Endometrial microvascular endothelial cells (primary cell): ENCODE measurements around the gene CMSS1. TPM values are rescaled to one million over a fixed set of nuclear protein-coding genes. Genes with fewer than 3 reads are reported as not detected.

ENCODE experiments used
- in situ Hi-C: cut with HindIII; loops from 2 replicates; pipeline ENCODE4 v1.10.0; 2017; ENCODE audit warnings: low sequenced_read_pairs, low pct_unique_long_range_greater_than_20kb; ENCODE audit errors: inconsistent ontology term
- total RNA-seq: library from RNA; depleted of rRNA; stranded (reverse); fragments of >200 nt; gene quantifications from one replicate; pipeline ENCODE4 v1.2.3, GENCODE V29; 2015; ENCODE audit errors: inconsistent ontology term

Gene CMSS1
- total RNA-seq, 1 donor from 2014 or later = 13.2 TPM

DNA sequence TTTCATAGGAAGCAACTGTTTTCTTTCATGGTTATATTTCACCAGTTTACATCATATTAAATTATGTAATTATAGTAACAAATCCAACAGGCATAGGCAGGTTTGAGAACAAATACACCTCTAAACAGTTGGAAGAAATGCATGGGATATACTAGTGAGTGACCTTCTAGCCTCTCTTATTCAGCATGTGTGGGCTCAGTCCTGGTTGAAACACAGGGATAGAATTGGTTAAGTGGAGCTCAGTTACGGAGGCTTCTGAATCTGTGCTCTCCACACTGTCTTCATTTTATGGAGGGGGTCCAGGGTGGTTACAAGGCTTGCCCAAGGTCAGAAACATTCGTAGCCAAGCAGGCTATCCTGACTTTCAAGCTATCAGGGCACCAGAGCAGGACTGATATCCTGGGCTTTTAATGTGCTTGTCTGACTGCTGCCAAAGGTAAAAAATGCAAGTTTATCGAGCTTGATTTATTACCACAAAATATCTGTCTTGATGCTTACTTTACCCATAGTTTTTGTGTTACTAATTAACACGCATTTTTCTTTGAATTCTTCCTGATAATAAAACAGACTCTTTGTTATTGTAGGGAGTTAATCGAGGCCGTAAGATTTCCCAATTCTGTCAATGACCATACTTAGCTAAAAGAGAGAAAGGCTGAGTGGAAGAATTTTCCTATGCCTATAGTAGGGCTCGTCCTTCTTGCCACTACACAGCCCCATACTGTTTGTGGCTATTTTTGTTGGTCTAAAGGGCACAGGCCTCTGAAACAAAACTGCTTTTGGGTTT lies 207.1 kb downstream of the CMSS1 start:
- in situ Hi-C loops = no loop called here

- in situ Hi-C loops = no loop called here
Measured at GRCh38 chr3:100027321-100027720, 209.7 kb downstream of the CMSS1 start.

DNA sequence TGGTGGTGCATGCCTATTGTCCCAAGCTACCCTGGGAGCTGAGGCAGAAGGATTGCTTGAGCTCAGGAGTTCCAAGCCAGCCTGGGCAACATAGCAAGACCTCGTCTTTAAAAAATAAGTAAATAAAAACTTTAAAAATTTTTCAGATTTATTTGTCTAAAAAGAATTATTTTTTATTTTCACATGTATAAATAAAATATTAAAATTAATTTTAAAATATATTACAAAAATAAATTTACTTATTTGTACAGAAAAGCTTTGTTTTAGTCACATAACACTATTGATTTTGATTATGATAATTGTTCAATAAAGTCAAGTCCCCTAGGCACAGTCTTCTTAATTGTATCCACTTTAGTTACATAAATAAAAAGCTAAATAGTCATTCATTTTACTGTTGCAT lies 211.4 kb downstream of the CMSS1 start:
- in situ Hi-C loops = no loop called here

- in situ Hi-C loops = no loop called here
Measured at GRCh38 chr3:100029689-100030088, 212.0 kb downstream of the CMSS1 start.

DNA sequence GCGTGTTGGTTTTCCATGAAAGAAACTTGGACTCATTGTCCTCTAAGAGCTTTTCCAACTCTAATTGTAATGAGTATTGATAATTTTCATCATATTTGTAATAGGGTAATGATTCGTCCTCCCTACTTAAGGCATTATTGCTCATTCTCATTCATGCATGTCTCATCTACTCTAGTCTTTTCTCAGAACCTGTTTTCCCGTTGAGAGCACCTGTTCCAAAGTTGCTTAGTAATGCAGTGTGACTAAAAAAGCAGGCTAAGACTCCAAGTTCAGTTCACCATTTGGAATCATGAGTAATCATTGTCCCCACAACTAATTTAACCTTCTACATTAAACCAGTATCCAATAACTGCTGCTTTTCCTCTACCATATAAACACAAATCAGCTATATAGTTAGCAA lies 212.7 kb downstream of the CMSS1 start:
- in situ Hi-C loops = no loop called here

DNA sequence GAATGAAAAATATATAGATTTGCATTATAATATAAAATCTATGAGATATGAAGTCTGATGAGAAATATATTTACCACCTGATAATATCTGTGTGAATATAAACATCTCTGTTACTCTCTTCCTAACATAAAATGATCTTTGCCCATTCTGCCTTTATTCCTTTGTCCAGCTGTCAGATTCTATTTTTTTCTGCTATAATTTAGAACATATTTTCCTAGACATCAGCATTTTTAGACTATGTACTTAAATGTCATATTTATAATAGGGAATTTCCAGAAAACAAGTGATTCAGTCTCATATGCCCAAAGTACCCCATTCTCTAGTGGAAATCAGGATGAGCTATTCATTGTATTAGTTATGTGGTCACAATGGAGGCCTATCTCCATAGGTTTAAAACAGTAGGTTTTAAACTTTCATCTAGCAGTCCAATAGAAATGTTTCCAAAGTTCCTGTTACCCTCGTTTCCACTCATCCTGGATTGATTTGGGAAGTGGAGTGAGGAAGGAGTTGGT lies 213.3 kb downstream of the CMSS1 start:
- in situ Hi-C loops = no loop called here

GRCh38 chr3:100032243-100032642 lies 214.6 kb downstream of the CMSS1 start:
- in situ Hi-C loops = no loop called here

DNA sequence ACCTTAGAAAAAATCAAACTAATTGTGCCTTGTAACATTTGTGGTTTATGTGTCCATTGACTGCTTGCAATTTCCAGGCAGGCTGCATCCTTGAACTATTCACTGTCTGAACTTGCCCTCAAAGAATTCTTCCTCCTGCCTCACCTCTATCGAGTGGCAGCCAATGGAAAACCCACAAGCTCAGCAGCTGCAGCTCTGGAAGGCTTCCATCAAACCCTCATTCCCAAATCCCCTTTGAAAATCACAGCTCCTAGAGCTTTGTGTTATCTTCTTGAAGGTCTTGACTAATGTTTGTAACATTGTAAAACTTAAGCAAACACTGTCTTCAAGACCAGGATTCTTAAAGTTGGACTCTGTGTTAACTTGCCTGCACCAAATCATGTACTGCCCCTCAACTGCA lies 215.5 kb downstream of the CMSS1 start:
- in situ Hi-C loops = no loop called here

- in situ Hi-C loops = no loop called here
Measured at GRCh38 chr3:100033903-100034471, 216.3 kb downstream of the CMSS1 start.

- in situ Hi-C loops = no loop called here
Measured at GRCh38 chr3:100039075-100039474, 221.4 kb downstream of the CMSS1 start.

- in situ Hi-C loops = no loop called here
Measured at GRCh38 chr3:100040451-100041225, 223.0 kb downstream of the CMSS1 start.

DNA sequence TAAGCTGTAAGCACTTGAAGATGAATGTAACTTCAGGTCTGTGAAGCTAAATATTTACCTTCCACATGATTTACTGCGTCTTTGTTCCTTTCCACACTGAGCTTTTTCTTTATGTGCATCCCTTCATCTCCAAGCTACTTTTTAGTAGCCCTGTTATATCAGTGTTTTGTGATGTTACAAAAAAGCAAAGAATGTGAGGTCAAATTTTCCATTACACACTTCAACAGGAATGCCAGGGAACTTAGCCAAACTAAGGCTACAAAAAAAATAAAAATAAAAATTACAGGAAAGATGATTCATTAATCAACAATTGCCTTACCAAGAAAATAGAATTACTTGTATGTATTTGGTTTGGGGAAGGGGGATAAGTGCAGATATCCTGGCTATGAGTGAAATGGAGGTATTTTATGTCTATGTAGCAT lies 223.7 kb downstream of the CMSS1 start:
- in situ Hi-C loops = no loop called here

DNA sequence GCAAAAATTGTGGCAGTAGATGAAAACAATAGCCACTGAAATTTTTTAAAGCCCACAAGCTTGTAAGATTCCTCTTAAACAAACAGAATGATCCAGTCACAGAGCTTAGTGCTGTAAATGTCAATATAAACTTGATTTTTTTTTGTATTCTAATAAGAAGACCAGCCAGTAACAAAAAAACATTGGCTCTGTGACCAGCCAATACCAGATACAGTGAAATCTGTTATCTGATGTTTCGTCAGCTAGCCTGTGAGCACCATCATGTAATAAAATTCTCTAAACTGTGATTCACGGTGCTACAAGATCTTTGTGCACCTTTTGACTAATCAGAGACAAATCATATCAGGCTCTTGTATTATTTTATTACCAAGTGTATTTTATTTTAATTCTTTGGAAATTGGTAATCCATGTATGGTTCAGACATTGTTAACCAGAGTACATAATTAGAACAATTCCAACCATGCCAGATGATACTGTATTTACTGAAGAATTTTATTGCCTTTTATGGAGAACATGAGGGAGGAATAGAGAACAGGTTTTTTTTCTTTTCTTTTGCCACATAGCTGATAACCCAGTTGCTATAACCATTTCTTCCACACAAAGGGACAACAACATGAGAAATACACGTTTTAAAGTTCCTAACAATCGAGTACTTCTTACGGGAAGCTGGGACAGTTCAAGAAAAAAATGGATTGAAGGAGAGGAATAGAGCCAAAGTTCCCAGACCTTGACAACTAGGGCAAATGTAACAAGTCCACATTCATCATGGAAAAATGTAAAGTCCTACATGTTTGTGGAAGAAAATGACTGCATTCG lies 224.7 kb downstream of the CMSS1 start:
- in situ Hi-C loops = no loop called here

GRCh38 chr3:100043271-100043670 lies 225.6 kb downstream of the CMSS1 start:
- in situ Hi-C loops = no loop called here

- in situ Hi-C loops = no loop called here
Measured at GRCh38 chr3:100044369-100044768, 226.7 kb downstream of the CMSS1 start.

DNA sequence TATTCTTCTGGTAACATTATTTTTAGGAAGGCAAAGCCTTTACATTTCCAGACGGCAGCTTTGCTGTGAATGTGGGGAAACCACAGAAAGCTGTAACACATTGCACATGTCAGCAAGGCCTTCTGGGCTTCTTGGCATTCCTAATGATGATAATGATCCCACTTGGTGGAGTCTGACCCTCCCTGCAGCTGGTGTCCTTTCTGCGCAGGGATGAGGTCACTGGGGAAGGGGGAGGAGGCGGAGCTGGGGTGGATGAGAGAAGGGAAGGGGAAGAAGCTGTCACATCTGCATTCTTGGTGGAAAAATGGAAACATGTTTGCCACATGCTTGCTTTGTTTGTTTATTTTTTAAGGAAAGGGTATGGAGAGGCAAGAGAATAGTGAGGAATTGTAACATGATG lies 228.0 kb downstream of the CMSS1 start:
- in situ Hi-C loops = no loop called here

- in situ Hi-C loops = no loop called here
Measured at GRCh38 chr3:100046986-100047385, 229.3 kb downstream of the CMSS1 start.

- in situ Hi-C loops = no loop called here
Measured at GRCh38 chr3:100047455-100048141, 229.9 kb downstream of the CMSS1 start.
